ENCODE results near the gene BRSK2.

GRCh38 chr11:1400317-1401170 lies 10.8 kb downstream of the BRSK2 start:
- TF ChIP-seq CTCF (IDR thresholded peaks at IDR 0.05): no peak
- TF ChIP-seq EP300 (IDR thresholded peaks at IDR 0.05): no peak
- no peak for TF ChIP-seq POLR2A (IDR thresholded peaks at IDR 0.05)
- TF ChIP-seq POLR2AphosphoS5 (IDR thresholded peaks at IDR 0.05): no peak

Measured in upper lobe of left lung (tissue), 4 donors.